Ishikawa (cell line): Measurements from ENCODE around the gene ATP5F1D.

Experiments used
- CEBPB ChIP-seq: IDR thresholded peaks from 2 replicates; pipeline ENCODE4 v1.6.1; 2012
- EGR1 ChIP-seq: IDR thresholded peaks from 2 replicates; pipeline ENCODE4 v1.6.1; 2012
- EP300 ChIP-seq: IDR thresholded peaks from 2 replicates; pipeline ENCODE4 v1.6.1; 2012; ENCODE audit warnings: borderline replicate concordance
- NFIC ChIP-seq: IDR thresholded peaks from 2 replicates; pipeline ENCODE4 v1.6.1; 2012
- REST ChIP-seq: IDR thresholded peaks from 2 replicates; pipeline ENCODE4 v1.6.1; 2012; ENCODE audit warnings: low read depth, mild to moderate bottlenecking
- TAF1 ChIP-seq: IDR thresholded peaks from 2 replicates; pipeline ENCODE4 v1.6.1; 2012; ENCODE audit warnings: low read depth, mild to moderate bottlenecking
- TEAD4 ChIP-seq: IDR thresholded peaks from 2 replicates; pipeline ENCODE4 v1.6.1; 2012
- USF1 ChIP-seq: IDR thresholded peaks from 2 replicates; pipeline ENCODE4 v1.6.1; 2012

DNA sequence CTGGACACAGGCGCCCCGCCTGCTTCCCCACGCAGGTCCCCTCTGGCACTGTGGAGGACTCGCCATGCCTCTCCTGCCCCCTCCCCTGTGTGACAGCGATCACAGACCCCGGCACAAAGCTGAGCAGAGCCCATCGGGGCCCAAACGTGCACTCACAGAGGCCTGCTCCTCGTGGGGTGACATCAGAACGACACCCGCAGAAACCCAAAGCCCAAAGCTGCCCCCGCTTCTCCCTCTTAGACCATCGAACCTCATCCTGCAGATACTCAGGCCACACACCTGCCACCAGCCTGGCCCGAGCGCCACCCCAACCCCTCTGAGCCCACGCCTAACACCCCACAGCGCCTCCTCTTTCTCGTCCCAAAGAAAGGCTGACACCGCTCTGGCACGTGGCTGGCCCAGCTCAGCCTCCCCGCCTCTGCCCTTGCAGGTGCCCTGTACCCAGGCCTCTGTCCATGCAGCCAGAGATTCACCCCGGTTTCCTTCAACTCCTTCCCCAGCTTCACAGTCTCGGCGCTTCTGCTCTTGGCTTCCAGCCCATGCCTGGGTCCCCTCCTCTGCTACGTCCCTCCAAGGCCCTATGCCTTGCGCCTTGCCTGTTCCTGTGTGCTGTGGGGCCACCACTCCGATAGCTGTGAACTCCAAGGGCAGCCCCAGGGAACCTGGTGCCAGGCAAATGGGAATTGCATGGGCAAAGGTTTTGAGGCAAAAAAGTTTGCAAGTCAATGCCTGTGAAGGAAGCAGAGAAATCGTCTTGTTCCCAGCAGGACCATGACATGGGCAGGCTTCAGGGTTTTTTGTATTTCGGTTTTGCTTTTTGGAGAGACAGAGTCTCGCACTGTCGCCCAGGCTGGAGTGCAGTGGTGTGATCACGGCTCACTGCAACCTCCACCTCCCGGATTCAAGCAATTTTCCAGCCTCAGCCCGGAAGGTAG, 2.9 kb upstream of the ATP5F1D start:
- TF ChIP-seq NFIC (no peak), EGR1 (no peak), EP300 (no peak), CEBPB (no peak), TAF1 (no peak), TEAD4 (no peak), REST (no peak), USF1 (no peak)
